Subcutaneous adipose tissue (tissue), 4 donors: ENCODE measurements around the gene MFAP3L. TPM values are rescaled to one million over a fixed set of nuclear protein-coding genes. Genes with fewer than 3 reads are reported as not detected.

Experiments
- CTCF ChIP-seq: fragments of 450-650 bp; IDR thresholded peaks from one replicate; pipeline ENCODE4 v1.5.1; 2016; ENCODE audit warnings: low read depth, mild to moderate bottlenecking, control low read depth, antibody characterized with exemption, moderate library complexity
- total RNA-seq, 4 donors: library from RNA; depleted of rRNA; stranded (reverse); fragments of >200 nt; gene quantifications; one replicate each; pipeline ENCODE4 v1.1.0, GENCODE V29; 2016

The MFAP3L gene
- 10 to 100 TPM in 1 of 4 donors, 1 to 10 TPM in 3; 1.9 to 10.1 (median 3.3) TPM for total RNA-seq

GRCh38 chr4:170026253-170027021, at the start of gene MFAP3L:
TSS of gene MFAP3L (minus strand) at chr4:170026395. CDS start at chr4:170005877, 20,518 bp downstream.
- TF ChIP-seq CTCF, result no peak

GRCh38 chr4:170071196-170071595, 45.0 kb upstream of the MFAP3L start:
- no peak for TF ChIP-seq CTCF

GRCh38 chr4:170068438-170069128, 42.4 kb upstream of the MFAP3L start:
- no peak for TF ChIP-seq CTCF

- TF ChIP-seq CTCF, result no peak
Measured at GRCh38 chr4:170059421-170059820, 33.2 kb upstream of the MFAP3L start.

GRCh38 chr4:170058826-170059225, 32.6 kb upstream of the MFAP3L start:
- no peak for TF ChIP-seq CTCF

GRCh38 chr4:170057866-170058265, 31.7 kb upstream of the MFAP3L start:
- TF ChIP-seq CTCF, result no peak

GRCh38 chr4:170052919-170053318, 26.7 kb upstream of the MFAP3L start:
- TF ChIP-seq CTCF, result no peak
